Calu3 (cell line): Measurements from ENCODE around the gene SRGN. TPM values are rescaled to one million over a fixed set of nuclear protein-coding genes. Genes with fewer than 3 reads are reported as not detected.

ENCODE experiments used
- BruUV-seq: library from RNA; stranded (reverse); fragments of 400-500 nt; replicated peaks from 2 replicates; lab custom pipeline; 2021; lab: Mats Ljungman, UMichigan
- CTCF ChIA-PET: fragments of 300-600 bp; sonication (Branson Sonifier 250); formaldehyde crosslinking; loops from one replicate; lab custom pipeline; 2022; ENCODE audit warnings: antibody characterized with exemption; lab: Charles Lee
- DNase-seq: peaks from one replicate; pipeline ENCODE4 v3.0.0; 2022
- H3K27ac Mint-ChIP-seq: one replicate; pipeline ENCODE4 v1.8.0; 2022; ENCODE audit warnings: mixed read lengths; ENCODE audit not compliant: unreplicated experiment
- H3K27me3 Mint-ChIP-seq: one replicate; pipeline ENCODE4 v1.8.0; 2022; ENCODE audit warnings: mixed read lengths; ENCODE audit not compliant: unreplicated experiment
- H3K36me3 Mint-ChIP-seq: one replicate; pipeline ENCODE4 v1.8.0; 2022; ENCODE audit warnings: mild to moderate bottlenecking, moderate library complexity, mixed read lengths; ENCODE audit not compliant: insufficient read depth, unreplicated experiment
- H3K4me1 Mint-ChIP-seq: one replicate; pipeline ENCODE4 v1.8.0; 2022; ENCODE audit warnings: mild to moderate bottlenecking, low read depth, mixed read lengths; ENCODE audit not compliant: unreplicated experiment
- H3K4me3 Mint-ChIP-seq: one replicate; pipeline ENCODE4 v1.8.0; 2022; ENCODE audit warnings: mild to moderate bottlenecking, low read depth, moderate library complexity, mixed read lengths; ENCODE audit not compliant: unreplicated experiment
- H3K9me3 Mint-ChIP-seq: one replicate; pipeline ENCODE4 v1.8.0; 2022; ENCODE audit warnings: low read depth, mixed read lengths; ENCODE audit not compliant: unreplicated experiment
- CTCF ChIP-seq: fragments of 200-600 bp; IDR thresholded peaks from one replicate; pipeline ENCODE4 v1.8.0; 2022; ENCODE audit warnings: antibody characterized with exemption; ENCODE audit not compliant: unreplicated experiment
- intact Hi-C: fragments of 100-400 bp; cut with micrococcal nuclease; formaldehyde crosslinking; loops from one replicate; pipeline ENCODE4 v1.10.0; 2022; ENCODE audit not compliant: unreplicated experiment
- total RNA-seq: library from RNA; stranded (reverse); gene quantifications from 2 replicates; pipeline ENCODE4 v1.2.3, GENCODE V29; 2022

The SRGN gene
- total RNA-seq, 1 experiment from 2014 or later = not detected

GRCh38 chr10:69073026-69073425 lies 14.9 kb upstream of the SRGN start:
- intact Hi-C loops = no loop called here
- Mint-ChIP-seq H3K36me3 (no peaks in the 10 kb centered on the region), H3K4me3 (no peak overlapping the region), H3K9me3 (no peaks in the 10 kb centered on the region), H3K27ac (no peak overlapping the region), H3K27me3 (no peaks in the 10 kb centered on the region), H3K4me1 (no peaks in the 10 kb centered on the region)
- TF ChIP-seq CTCF = no peak
- no peak for DNase-seq
- BruUV-seq = no TSS peak
- CTCF ChIA-PET = no interaction called here

- no TSS peak for BruUV-seq
- H3K9me3 Mint-ChIP-seq = no peaks in the 10 kb centered on the region
- no peaks in the 10 kb centered on the region for H3K4me1 Mint-ChIP-seq
- intact Hi-C loops = no loop called here
- no peak overlapping the region for H3K4me3 Mint-ChIP-seq
- H3K27ac Mint-ChIP-seq = no peak overlapping the region
- CTCF ChIA-PET = no interaction called here
- H3K27me3 Mint-ChIP-seq = no peaks in the 10 kb centered on the region
- DNase-seq = no peak
- TF ChIP-seq CTCF = no peak
- no peaks in the 10 kb centered on the region for H3K36me3 Mint-ChIP-seq
These were observed 14.1 kb upstream of the SRGN start for GRCh38 chr10:69073736-69074364.

DNA sequence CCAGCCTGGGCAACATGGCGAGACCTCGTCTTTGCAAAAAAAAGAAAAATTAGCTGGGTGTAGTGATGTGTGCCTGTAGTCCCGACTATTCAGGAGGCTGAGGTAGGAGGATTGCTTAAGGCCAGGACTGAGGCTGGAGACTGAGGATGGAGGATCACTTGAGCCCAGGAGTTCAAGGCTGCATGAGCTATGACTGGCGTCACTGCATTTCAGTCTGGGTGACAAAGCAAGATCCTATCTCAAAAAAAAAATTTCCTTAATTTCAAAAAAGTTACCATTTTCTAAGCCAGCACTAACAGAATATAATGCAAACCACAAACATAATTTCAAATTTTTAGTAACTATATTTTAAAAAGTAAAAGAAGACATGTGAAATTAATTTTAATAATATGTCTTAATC lies 13.4 kb upstream of the SRGN start:
- DNase-seq = no peak
- Mint-ChIP-seq H3K36me3 (no peaks in the 10 kb centered on the region), H3K4me1 (no peaks in the 10 kb centered on the region), H3K27ac (no peak overlapping the region), H3K27me3 (no peaks in the 10 kb centered on the region), H3K4me3 (no peak overlapping the region), H3K9me3 (no peaks in the 10 kb centered on the region)
- intact Hi-C loops = no loop called here
- CTCF ChIA-PET = no interaction called here
- no peak for TF ChIP-seq CTCF
- BruUV-seq = no TSS peak

- no TSS peak for BruUV-seq
- no peak for TF ChIP-seq CTCF
- Mint-ChIP-seq H3K36me3 (no peaks in the 10 kb centered on the region), H3K9me3 (no peaks in the 10 kb centered on the region), H3K4me1 (no peaks in the 10 kb centered on the region), H3K4me3 (no peak overlapping the region), H3K27ac (no peak overlapping the region), H3K27me3 (no peaks in the 10 kb centered on the region)
- DNase-seq = no peak
- CTCF ChIA-PET = no interaction called here
- intact Hi-C loops = no loop called here
These were observed 12.5 kb upstream of the SRGN start for GRCh38 chr10:69075431-69075830.
